ENCODE measurements around the gene MYO1E. TPM values are rescaled to one million over a fixed set of nuclear protein-coding genes. Genes with fewer than 3 reads are reported as not detected.

Gene MYO1E
- total and polyA plus RNA-seq, 2 of the 8 experiments (the other 6 are each of a cell fraction or from before 2014, with no cell fraction given), result 19.6 to 142 TPM

DNA sequence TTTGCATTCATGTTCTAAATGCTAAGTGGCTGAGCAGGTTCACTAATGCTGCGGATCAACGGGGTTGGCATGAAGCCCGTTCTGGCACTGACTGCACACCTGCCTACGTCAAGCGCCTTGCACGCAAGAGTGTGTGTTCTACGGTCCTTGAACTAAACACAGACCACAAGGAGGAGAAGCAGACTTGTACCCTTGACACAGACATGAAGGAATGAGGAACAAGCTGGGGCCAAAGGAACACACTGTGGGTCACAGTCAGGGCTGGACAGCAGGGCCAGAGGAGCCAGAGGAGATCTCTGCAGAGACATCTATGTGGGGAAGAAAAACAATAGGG lies 214.0 kb downstream of the MYO1E start:
- FAIRE-seq (no peak), DNase-seq (ENCODE audit: low read depth in 1 of 2, low spot score in 2 of 2) (no peak)
- Histone ChIP-seq H3K79me1 (ENCODE audit: low read depth, low read length) (no peaks in the 10 kb centered on the region), H3K18ac (ENCODE audit: extremely low read depth, low read length) (no peak overlapping the region), H2BK5ac (ENCODE audit: low read depth, low read length) (no peak overlapping the region), H2BK12ac (ENCODE audit: low read depth, low read length) (no peak overlapping the region), H3K27me3 (replicated peaks in 1 of 4; ENCODE audit: control insufficient read depth in 3 of 4, extremely low read depth in 1 of 4, insufficient read depth in 3 of 4, low read length in 3 of 4) (no peaks in the 10 kb centered on the region), H3K14ac (ENCODE audit: insufficient read length) (no peak overlapping the region), H3K36me3 (ENCODE audit: control insufficient read depth in 2 of 4, insufficient read depth in 4 of 4, low read length in 3 of 4) (peaks cover 7 to 54% (median 13%) of the 10 kb centered on the region in 4 experiments; a peak in 7 of 8 replicates), H2AK5ac (ENCODE audit: low read depth, low read length) (no peak overlapping the region), H3K27ac (ENCODE audit: low read depth, low read length) (no peak overlapping the region), H2BK120ac (replicated peaks; ENCODE audit: low read depth, low read length) (no peak overlapping the region), H3K4me3 (ENCODE audit: extremely low read depth in 1 of 4, insufficient read depth in 2 of 4, low read depth in 3 of 4, low read length in 4 of 4) (no peak overlapping the region), H2AFZ (ENCODE audit: low read length) (no peak overlapping the region), H3K79me2 (ENCODE audit: control insufficient read depth in 1 of 2, insufficient read depth in 2 of 2, low read length in 2 of 2) (no peaks in the 10 kb centered on the region), H4K5ac (ENCODE audit: insufficient read length, low read depth, low read length) (no peak overlapping the region), H3K4me1 (replicated peaks in 1 of 4; ENCODE audit: control insufficient read depth in 3 of 4, insufficient read depth in 4 of 4, low read length in 3 of 4) (no peaks in the 10 kb centered on the region; a peak in 2 of 7 replicates), H3K23me2 (ENCODE audit: low read depth, low read length) (no peaks in the 10 kb centered on the region; the same call in 1 of the 2 replicates), H3K9me3 (ENCODE audit: insufficient read depth in 2 of 2, low read depth in 1 of 2, low read length in 1 of 2) (no peaks in the 10 kb centered on the region), H4K8ac (ENCODE audit: extremely low read depth, insufficient read depth, low read length) (no peak overlapping the region), H4K20me1 (replicated peaks in 1 of 2; ENCODE audit: control insufficient read depth in 1 of 2, insufficient read depth in 2 of 2, low read length in 2 of 2) (no peaks in the 10 kb centered on the region), H4K91ac (replicated peaks; ENCODE audit: insufficient read length, low read length) (no peak overlapping the region), H3K9ac (replicated peaks in 1 of 4; ENCODE audit: extremely low read depth in 1 of 4, low read depth in 3 of 4, low read length in 3 of 4) (no peak overlapping the region), H3K23ac (ENCODE audit: insufficient read length) (no peak overlapping the region), H3K56ac (replicated peaks; ENCODE audit: insufficient read length, low read depth, low read length) (no peak overlapping the region), H3K4me2 (ENCODE audit: insufficient read depth in 1 of 2, low read depth in 2 of 2, low read length in 2 of 2) (no peak overlapping the region), H3K4ac (replicated peaks; ENCODE audit: insufficient read length, low read depth, low read length) (no peak overlapping the region), H2BK15ac (ENCODE audit: low read length) (no peak overlapping the region), H2BK20ac (ENCODE audit: low read length) (no peak overlapping the region)
- ChIA-PET POLR2A (ENCODE audit: partially characterized antibody) (no interaction called here), CTCF (ENCODE audit: partially characterized antibody) (interaction anchor here (1.0 to 1.4 kb wide), 3 partner anchors 11 to 335 kb away, joined by 3 to 4 read pairs (median 3); no protein-coding TSS in a partner anchor)
- WGBS, 2 experiments (ENCODE audit: extremely low coverage in 1 of 2, insufficient coverage in 1 of 2, insufficient read length in 1 of 2, insufficient replicate concordance in 2 of 2, low coverage in 1 of 2, low lambda C conversion rate in 2 of 2, missing lambda C conversion rate in 1 of 2), result 91% methylated on average over 7 of the region's 7 CpGs; no CpG with 5 or more reads in 1 of the 2 experiments
- TF ChIP-seq RXRA (IDR thresholded peaks at IDR 0.05; ENCODE audit: insufficient read depth, low read depth, low read length), result no peak
- no peak for TF ChIP-seq RBBP5 (IDR thresholded peaks at IDR 0.05; ENCODE audit: borderline replicate concordance, low read depth, low read length)
- TF ChIP-seq, protein P1, sequence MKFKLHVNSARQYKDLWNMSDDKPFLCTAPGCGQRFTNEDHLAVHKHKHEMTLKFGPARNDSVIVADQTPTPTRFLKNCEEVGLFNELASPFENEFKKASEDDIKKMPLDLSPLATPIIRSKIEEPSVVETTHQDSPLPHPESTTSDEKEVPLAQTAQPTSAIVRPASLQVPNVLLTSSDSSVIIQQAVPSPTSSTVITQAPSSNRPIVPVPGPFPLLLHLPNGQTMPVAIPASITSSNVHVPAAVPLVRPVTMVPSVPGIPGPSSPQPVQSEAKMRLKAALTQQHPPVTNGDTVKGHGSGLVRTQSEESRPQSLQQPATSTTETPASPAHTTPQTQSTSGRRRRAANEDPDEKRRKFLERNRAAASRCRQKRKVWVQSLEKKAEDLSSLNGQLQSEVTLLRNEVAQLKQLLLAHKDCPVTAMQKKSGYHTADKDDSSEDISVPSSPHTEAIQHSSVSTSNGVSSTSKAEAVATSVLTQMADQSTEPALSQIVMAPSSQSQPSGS (IDR thresholded peaks at IDR 0.05; ENCODE audit: low read length), result no peak
- TF ChIP-seq FOSL1 (IDR thresholded peaks at IDR 0.05; ENCODE audit: insufficient read depth, low read depth, low read length), result no peak
- TF ChIP-seq PHF8 (conservative IDR thresholded peaks at IDR 0.05; ENCODE audit: low read depth, low read length), result no peak
- TF ChIP-seq EP300 (IDR thresholded peaks at IDR 0.05; ENCODE audit: borderline replicate concordance in 1 of 2, low read depth in 2 of 2, low read length in 2 of 2), result no peak
- TF ChIP-seq POLR2A (IDR thresholded peaks at IDR 0.05; ENCODE audit: control extremely low read depth in 1 of 2, low read depth in 2 of 2, low read length in 2 of 2), result no peak
- TF ChIP-seq CEBPB (IDR thresholded peaks at IDR 0.05; ENCODE audit: low read depth, low read length), result no peak
- TF ChIP-seq EZH2 (IDR thresholded peaks at IDR 0.05; ENCODE audit: low read depth, low read length, severe bottlenecking), result no peak
- no peak for TF ChIP-seq CHD1 (IDR thresholded peaks at IDR 0.05; ENCODE audit: low read depth, low read length)
- TF ChIP-seq RNF2 (IDR thresholded peaks at IDR 0.05; ENCODE audit: borderline replicate concordance, low read depth, low read length, missing control alignments, poor library complexity, severe bottlenecking), result no peak
- no peak for TF ChIP-seq RFX5 (IDR thresholded peaks at IDR 0.05; ENCODE audit: borderline replicate concordance, low read depth, low read length)
